ENCODE measurements around the gene SPATA2L. TPM values are rescaled to one million over a fixed set of nuclear protein-coding genes. Genes with fewer than 3 reads are reported as not detected.

SPATA2L gene
- total RNA-seq, 4 donors from 2014 or later: 1.3 to 7.5 (median 3.2) TPM

DNA sequence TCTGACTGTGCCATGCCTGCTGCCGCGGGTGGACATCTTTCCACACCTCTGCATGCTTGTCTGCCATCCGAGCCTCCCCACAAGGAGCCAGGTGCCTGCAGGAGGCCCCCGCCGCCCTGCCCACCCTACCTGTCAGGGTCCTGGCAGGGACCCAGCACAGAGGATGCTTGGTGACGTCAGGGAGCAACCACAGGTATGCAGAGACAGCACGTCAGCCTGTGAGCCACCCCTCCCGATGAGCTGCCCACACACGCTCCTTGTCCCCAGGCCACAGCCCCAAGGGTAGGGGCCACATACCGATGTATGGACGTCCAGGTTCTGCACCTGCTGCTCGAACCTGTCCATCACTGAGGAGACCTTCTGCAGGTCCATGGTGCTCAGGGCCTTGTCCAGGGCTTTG lies 54.6 kb downstream of the SPATA2L start:
- no peak for ATAC-seq
- Histone ChIP-seq H3K36me3 (peaks cover 0 to 42% of the 10 kb centered on the region in 2 donors), H3K9me3 (no peaks in the 10 kb centered on the region), H3K27ac (no peak overlapping the region), H3K4me1 (no peaks in the 10 kb centered on the region), H3K27me3 (no peaks in the 10 kb centered on the region), H3K4me3 (no peak overlapping the region)
- intact Hi-C loops (cut with DNase I; ENCODE audit: low total_unique reads): no loop called here
- in situ Hi-C loops (cut with MboI; ENCODE audit: low sequenced_read_pairs in 4 of 4): no loop called here
- TF ChIP-seq POLR2A (IDR thresholded peaks at IDR 0.05): no peak
- no peak for TF ChIP-seq CTCF (IDR thresholded peaks at IDR 0.05 in 4 of 5, conservative IDR thresholded peaks at IDR 0.05 in 1 of 5)
- DNase-seq: no peak

Other genes with a start within 250 kb of the SPATA2L start
- gene ANKRD11, start 211.1 kb downstream of the SPATA2L start, total RNA-seq: 10 to 100 TPM; 26.0 to 77.0 (median 55.0) TPM
- 100 to 1,000 TPM in 2 of 4 donors, 10 to 100 TPM in 2; 67.7 to 117 (median 100.0) TPM for gene SPG7, start 193.3 kb downstream of the SPATA2L start, total RNA-seq
- 1,000 to 10,000 TPM; 4,295 to 5,889 (median 4,806) TPM for gene RPL13, start 141.0 kb downstream of the SPATA2L start, total RNA-seq
- not detected for gene CPNE7, start 125.9 kb downstream of the SPATA2L start, total RNA-seq
- not detected for gene DPEP1, start 88.1 kb downstream of the SPATA2L start, total RNA-seq
- 100 to 1,000 TPM in 1 of 4 donors, 10 to 100 TPM in 3; 53.4 to 105 (median 78.8) TPM for gene CHMP1A, start 44.0 kb downstream of the SPATA2L start, total RNA-seq
- gene SPATA33, start 43.9 kb downstream of the SPATA2L start, total RNA-seq: 1 to 10 TPM; 1.2 to 2.7 (median 2.1) TPM
- gene CDK10, start 15.0 kb downstream of the SPATA2L start, total RNA-seq: 10 to 100 TPM; 16.9 to 26.1 (median 19.7) TPM
- 1 to 10 TPM; 2.3 to 9.4 (median 3.4) TPM for gene VPS9D1, start 19.2 kb upstream of the SPATA2L start, total RNA-seq
- gene ZNF276, start 19.8 kb upstream of the SPATA2L start, total RNA-seq: 10 to 100 TPM; 11.1 to 13.6 (median 11.5) TPM
- gene FANCA, start 114.9 kb upstream of the SPATA2L start, total RNA-seq: 1 to 10 TPM in 3 of 4 donors, under 1 TPM in 1; 0.53 to 3.5 (median 1.3) TPM
- gene SPIRE2, start 126.8 kb upstream of the SPATA2L start, total RNA-seq: 1 to 10 TPM in 1 of 4 donors, under 1 TPM in 1, not detected in 2; 0.49 to 1.6 TPM
- gene TCF25, start 171.9 kb upstream of the SPATA2L start, total RNA-seq: 100 to 1,000 TPM in 1 of 4 donors, 10 to 100 TPM in 3; 68.9 to 110 (median 85.7) TPM
- 1 to 10 TPM in 2 of 4 donors, under 1 TPM in 2; 0.33 to 1.8 (median 0.92) TPM for gene MC1R, start 217.2 kb upstream of the SPATA2L start, total RNA-seq
- 1 to 10 TPM in 1 of 4 donors, not detected in 3; 1.1 TPM for gene TUBB3, start 221.6 kb upstream of the SPATA2L start, total RNA-seq
- gene DEF8, start 247.1 kb upstream of the SPATA2L start, total RNA-seq: 100 to 1,000 TPM in 1 of 4 donors, 10 to 100 TPM in 3; 33.1 to 112 (median 51.4) TPM